ENCODE measurements around the gene CFTR.

GRCh38 chr7:117445206-117445605 lies 34.6 kb upstream of the CFTR start:
- TF ChIP-seq CTCF (IDR thresholded peaks at IDR 0.05) (no peak), POLR2A (IDR thresholded peaks at IDR 0.05) (no peak)
